HEK293 (cell line): ENCODE data around the gene SLMAP.

Source experiments
- ZFHX2 ChIP-seq: fragments of 450-650 bp; formaldehyde crosslinking; conservative IDR thresholded peaks from 2 replicates; pipeline ENCODE4 v1.5.1; 2016; ENCODE audit warnings: missing biosample characterization, missing genetic modification characterization
- ZNF121 ChIP-seq: fragments of 450-650 bp; formaldehyde crosslinking; IDR thresholded peaks from 2 replicates; pipeline ENCODE4 v1.5.1; 2016; ENCODE audit warnings: missing biosample characterization, missing genetic modification characterization
- ZNF133 ChIP-seq: fragments of 450-650 bp; formaldehyde crosslinking; IDR thresholded peaks from 2 replicates; pipeline ENCODE4 v1.5.1; 2016; ENCODE audit warnings: missing biosample characterization, missing genetic modification characterization
- ZNF2 ChIP-seq: fragments of 450-650 bp; formaldehyde crosslinking; IDR thresholded peaks from 2 replicates; pipeline ENCODE4 v1.5.1; 2016; ENCODE audit warnings: missing biosample characterization, missing genetic modification characterization
- ZNF391 ChIP-seq: fragments of 450-650 bp; formaldehyde crosslinking; IDR thresholded peaks from 2 replicates; pipeline ENCODE4 v1.5.1; 2016; ENCODE audit warnings: low read depth, missing biosample characterization, missing genetic modification characterization, borderline replicate concordance
- TF ChIP-seq, protein P1 (sequence below): fragments of 450-650 bp; formaldehyde crosslinking; IDR thresholded peaks from 2 replicates; pipeline ENCODE4 v1.5.1; 2016; ENCODE audit warnings: missing biosample characterization, missing genetic modification characterization
- TF ChIP-seq, protein P2 (sequence below): fragments of 450-650 bp; formaldehyde crosslinking; IDR thresholded peaks from 2 replicates; pipeline ENCODE4 v1.5.1; 2017; ENCODE audit warnings: missing biosample characterization, missing genetic modification characterization
- TF ChIP-seq, protein P3 (sequence below): sonication (generic); formaldehyde crosslinking; IDR thresholded peaks from 2 replicates; pipeline ENCODE4 v1.8.1; 2022; ENCODE audit warnings: mild to moderate bottlenecking, moderate library complexity, missing genetic modification reagents
- TF ChIP-seq, protein P4 (sequence below): fragments of 450-650 bp; formaldehyde crosslinking; optimal IDR thresholded peaks from 2 replicates; pipeline ENCODE3; 2016; ENCODE audit warnings: missing biosample characterization, mild to moderate bottlenecking, missing genetic modification characterization

DNA sequence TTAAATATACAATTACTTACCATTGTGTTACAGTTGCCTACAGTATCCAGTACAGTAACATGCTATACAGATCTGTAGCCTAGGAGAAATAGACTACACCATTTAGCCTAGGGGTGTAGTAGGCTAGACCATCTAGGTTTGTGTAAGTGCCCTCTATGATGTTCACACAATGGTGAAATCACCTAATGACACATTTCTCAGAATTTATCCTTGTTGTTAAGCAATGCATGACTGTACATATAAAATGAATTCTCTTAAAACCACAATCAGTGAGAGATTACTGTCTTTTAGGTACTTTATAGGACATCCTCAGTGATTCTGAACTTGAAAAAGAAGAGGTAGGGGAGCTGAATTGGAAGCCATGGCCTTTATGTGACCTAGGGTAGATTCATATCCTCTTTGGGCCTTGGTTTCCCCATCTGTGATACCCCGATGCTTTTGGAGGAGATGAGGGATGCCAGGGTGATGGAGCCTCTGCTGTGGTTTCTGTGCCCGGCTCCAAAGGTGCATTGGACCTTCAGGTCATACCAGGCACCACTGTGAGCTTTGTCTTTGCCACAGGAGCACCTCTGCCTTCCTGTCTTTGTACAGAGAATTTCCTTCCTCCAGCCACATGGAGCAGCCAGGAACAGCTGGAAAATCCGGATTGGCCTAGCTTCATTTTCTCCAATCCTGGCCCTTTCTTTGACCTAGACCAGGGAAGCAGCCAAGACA lies 200.2 kb downstream of the SLMAP start:
- TF ChIP-seq ZFHX2 (tag by site-specific recombination) (no peak), ZNF121 (tag by site-specific recombination) (no peak), ZNF391 (tag by site-specific recombination) (no peak), ZNF2 (no peak), ZNF133 (tag by site-specific recombination) (no peak)
- TF ChIP-seq, protein P1, sequence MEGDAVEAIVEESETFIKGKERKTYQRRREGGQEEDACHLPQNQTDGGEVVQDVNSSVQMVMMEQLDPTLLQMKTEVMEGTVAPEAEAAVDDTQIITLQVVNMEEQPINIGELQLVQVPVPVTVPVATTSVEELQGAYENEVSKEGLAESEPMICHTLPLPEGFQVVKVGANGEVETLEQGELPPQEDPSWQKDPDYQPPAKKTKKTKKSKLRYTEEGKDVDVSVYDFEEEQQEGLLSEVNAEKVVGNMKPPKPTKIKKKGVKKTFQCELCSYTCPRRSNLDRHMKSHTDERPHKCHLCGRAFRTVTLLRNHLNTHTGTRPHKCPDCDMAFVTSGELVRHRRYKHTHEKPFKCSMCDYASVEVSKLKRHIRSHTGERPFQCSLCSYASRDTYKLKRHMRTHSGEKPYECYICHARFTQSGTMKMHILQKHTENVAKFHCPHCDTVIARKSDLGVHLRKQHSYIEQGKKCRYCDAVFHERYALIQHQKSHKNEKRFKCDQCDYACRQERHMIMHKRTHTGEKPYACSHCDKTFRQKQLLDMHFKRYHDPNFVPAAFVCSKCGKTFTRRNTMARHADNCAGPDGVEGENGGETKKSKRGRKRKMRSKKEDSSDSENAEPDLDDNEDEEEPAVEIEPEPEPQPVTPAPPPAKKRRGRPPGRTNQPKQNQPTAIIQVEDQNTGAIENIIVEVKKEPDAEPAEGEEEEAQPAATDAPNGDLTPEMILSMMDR = no peak
- TF ChIP-seq, protein P2, sequence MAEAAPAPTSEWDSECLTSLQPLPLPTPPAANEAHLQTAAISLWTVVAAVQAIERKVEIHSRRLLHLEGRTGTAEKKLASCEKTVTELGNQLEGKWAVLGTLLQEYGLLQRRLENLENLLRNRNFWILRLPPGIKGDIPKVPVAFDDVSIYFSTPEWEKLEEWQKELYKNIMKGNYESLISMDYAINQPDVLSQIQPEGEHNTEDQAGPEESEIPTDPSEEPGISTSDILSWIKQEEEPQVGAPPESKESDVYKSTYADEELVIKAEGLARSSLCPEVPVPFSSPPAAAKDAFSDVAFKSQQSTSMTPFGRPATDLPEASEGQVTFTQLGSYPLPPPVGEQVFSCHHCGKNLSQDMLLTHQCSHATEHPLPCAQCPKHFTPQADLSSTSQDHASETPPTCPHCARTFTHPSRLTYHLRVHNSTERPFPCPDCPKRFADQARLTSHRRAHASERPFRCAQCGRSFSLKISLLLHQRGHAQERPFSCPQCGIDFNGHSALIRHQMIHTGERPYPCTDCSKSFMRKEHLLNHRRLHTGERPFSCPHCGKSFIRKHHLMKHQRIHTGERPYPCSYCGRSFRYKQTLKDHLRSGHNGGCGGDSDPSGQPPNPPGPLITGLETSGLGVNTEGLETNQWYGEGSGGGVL (tag by site-specific recombination) = no peak
- TF ChIP-seq, protein P3, sequence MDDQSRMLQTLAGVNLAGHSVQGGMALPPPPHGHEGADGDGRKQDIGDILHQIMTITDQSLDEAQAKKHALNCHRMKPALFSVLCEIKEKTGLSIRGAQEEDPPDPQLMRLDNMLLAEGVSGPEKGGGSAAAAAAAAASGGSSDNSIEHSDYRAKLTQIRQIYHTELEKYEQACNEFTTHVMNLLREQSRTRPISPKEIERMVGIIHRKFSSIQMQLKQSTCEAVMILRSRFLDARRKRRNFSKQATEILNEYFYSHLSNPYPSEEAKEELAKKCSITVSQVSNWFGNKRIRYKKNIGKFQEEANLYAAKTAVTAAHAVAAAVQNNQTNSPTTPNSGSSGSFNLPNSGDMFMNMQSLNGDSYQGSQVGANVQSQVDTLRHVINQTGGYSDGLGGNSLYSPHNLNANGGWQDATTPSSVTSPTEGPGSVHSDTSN (CRISPR knock-in tag) = no peak
- TF ChIP-seq, protein P4, sequence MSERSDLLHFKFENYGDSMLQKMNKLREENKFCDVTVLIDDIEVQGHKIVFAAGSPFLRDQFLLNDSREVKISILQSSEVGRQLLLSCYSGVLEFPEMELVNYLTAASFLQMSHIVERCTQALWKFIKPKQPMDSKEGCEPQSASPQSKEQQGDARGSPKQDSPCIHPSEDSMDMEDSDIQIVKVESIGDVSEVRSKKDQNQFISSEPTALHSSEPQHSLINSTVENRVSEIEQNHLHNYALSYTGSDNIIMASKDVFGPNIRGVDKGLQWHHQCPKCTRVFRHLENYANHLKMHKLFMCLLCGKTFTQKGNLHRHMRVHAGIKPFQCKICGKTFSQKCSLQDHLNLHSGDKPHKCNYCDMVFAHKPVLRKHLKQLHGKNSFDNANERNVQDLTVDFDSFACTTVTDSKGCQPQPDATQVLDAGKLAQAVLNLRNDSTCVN (tag by site-specific recombination) = no peak
